Right lobe of liver (tissue), 4 donors: ENCODE results near the gene MYO5B.

Experiments used
- POLR2A ChIP-seq: fragments of 450-650 bp; IDR thresholded peaks from one replicate; pipeline ENCODE4 v1.6.1; 2017; ENCODE audit warnings: antibody characterized with exemption, mild to moderate bottlenecking
- TF ChIP-seq, protein P1 (sequence below), 4 donors: fragments of 200-600 bp in 3 of 4; fragments of 450-650 bp in 1 of 4; IDR thresholded peaks; one replicate each; pipeline versions ENCODE4 v1.5.1 to v1.8.0; 2016 to 2022; ENCODE audit warnings: antibody characterized with exemption in 4 of 4, mild to moderate bottlenecking in 2 of 4
- donor health status: DM: no; HTN: no; CAD: no.
- donor health status: DM: no; HTN: no; CAD: no.
- donor health status: DM: no; HTN: yes; CAD: no.

DNA sequence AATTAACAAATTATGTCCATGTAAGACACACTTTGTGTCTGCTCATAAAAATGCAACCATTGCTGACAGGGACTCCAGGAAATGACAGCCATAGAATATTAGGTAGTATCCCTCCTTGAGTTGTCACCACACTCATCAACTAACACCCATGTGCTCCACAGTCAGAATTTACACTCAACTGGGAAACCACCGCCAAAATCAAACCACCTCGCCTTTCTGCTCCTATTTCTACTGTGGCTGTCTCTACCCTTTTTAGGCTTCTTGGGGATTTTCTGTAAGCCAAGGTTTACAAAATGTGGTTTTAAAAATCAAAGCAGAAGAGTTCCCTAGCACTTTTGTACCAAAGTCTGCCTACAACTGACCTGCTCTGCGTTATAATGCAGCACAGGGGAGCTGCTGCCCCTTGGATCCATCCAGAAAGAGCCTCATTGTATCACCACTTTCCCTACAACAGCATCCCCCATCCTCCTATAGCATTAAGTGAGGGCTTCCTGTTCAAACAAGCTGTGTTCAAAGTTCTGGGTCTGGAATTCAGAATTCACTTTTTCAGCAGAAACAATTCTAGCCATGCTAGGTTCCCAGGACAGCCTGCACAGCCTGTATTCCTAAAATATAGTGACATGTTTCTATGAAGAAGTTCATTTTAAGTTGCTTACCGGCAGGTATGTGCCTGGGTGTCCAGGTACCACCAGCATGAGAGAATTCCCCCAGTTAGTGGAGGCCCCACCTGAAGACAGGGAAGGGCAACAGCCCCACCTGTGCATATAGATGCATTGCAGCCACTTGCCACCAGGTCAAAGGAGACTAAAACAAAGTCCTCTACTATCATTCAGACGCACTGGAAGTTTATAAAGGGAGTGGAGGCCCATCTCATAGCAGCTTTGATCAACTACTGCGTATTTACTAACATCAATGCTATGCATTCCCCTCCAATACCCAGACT, 104.3 kb downstream of the MYO5B start:
- TF ChIP-seq, protein P1, sequence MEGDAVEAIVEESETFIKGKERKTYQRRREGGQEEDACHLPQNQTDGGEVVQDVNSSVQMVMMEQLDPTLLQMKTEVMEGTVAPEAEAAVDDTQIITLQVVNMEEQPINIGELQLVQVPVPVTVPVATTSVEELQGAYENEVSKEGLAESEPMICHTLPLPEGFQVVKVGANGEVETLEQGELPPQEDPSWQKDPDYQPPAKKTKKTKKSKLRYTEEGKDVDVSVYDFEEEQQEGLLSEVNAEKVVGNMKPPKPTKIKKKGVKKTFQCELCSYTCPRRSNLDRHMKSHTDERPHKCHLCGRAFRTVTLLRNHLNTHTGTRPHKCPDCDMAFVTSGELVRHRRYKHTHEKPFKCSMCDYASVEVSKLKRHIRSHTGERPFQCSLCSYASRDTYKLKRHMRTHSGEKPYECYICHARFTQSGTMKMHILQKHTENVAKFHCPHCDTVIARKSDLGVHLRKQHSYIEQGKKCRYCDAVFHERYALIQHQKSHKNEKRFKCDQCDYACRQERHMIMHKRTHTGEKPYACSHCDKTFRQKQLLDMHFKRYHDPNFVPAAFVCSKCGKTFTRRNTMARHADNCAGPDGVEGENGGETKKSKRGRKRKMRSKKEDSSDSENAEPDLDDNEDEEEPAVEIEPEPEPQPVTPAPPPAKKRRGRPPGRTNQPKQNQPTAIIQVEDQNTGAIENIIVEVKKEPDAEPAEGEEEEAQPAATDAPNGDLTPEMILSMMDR (IDR thresholded peaks at IDR 0.05): no peak
- no peak for TF ChIP-seq POLR2A
